Colonic mucosa (tissue), 4 donors: ENCODE measurements around the gene XRCC4. TPM values are rescaled to one million over a fixed set of nuclear protein-coding genes. Genes with fewer than 3 reads are reported as not detected.

Experiments
- DNase-seq: peaks from one replicate; pipeline ENCODE4 v3.0.0-alpha.2; 2020
- H3K27ac ChIP-seq: fragments of 200-600 bp; one replicate; pipeline ENCODE4 v1.8.0; 2021
- H3K27me3 ChIP-seq: fragments of 200-600 bp; one replicate; pipeline ENCODE4 v1.8.0; 2021
- H3K36me3 ChIP-seq: fragments of 200-600 bp; one replicate; pipeline ENCODE4 v1.8.0; 2021
- H3K4me1 ChIP-seq: fragments of 200-600 bp; one replicate; pipeline ENCODE4 v1.8.0; 2021; ENCODE audit warnings: mild to moderate bottlenecking
- H3K4me3 ChIP-seq: fragments of 200-600 bp; one replicate; pipeline ENCODE4 v1.8.0; 2021
- H3K9ac ChIP-seq, 2 donors: one replicate each; pipeline ENCODE4 v1.7.0; 2013; ENCODE audit warnings: control low read depth in 2 of 2, low read depth in 2 of 2, low read length in 2 of 2
- H3K9me3 ChIP-seq: fragments of 200-600 bp; one replicate; pipeline ENCODE4 v1.8.0; 2021
- CTCF ChIP-seq: fragments of 200-600 bp; IDR thresholded peaks from one replicate; pipeline ENCODE4 v1.8.0; 2022; ENCODE audit warnings: antibody characterized with exemption, mild to moderate bottlenecking
- intact Hi-C: fragments of 100-400 bp; cut with DNase I; formaldehyde crosslinking; loops from one replicate; pipeline ENCODE4 v1.14.1; 2022
- total RNA-seq, 2 donors: library from RNA; stranded (reverse); fragmentation: NEBNext Ultra II Directional in 1 of 2; extraction: Animal tissue kit (Norgen Biotek cat#: 25700) in 1 of 2; gene quantifications; one replicate each; pipeline ENCODE4 v1.2.1, GENCODE V29; 2021
- donor health status: healthy.
- donor health status: DM: no; HTN: no; CAD: no.
- donor health status: DM: no; HTN: no; CAD: no.

The XRCC4 gene
- total RNA-seq, 2 donors from 2014 or later: 5.7 to 8.7 TPM

GRCh38 chr5:83331842-83332241 lies 254.5 kb downstream of the XRCC4 start:
- no peak overlapping the region for H3K9ac ChIP-seq
- H3K36me3 ChIP-seq: no peaks in the 10 kb centered on the region
- no peak for DNase-seq
- H3K27ac ChIP-seq: no peak overlapping the region
- H3K4me3 ChIP-seq: no peak overlapping the region
- H3K9me3 ChIP-seq: no peaks in the 10 kb centered on the region
- H3K27me3 ChIP-seq: no peaks in the 10 kb centered on the region
- H3K4me1 ChIP-seq: no peaks in the 10 kb centered on the region
- no peak for TF ChIP-seq CTCF
- intact Hi-C loops: no loop called here

- no peak for TF ChIP-seq CTCF
- H3K4me3 ChIP-seq: no peak overlapping the region
- H3K9me3 ChIP-seq: no peaks in the 10 kb centered on the region
- no peak overlapping the region for H3K9ac ChIP-seq
- H3K4me1 ChIP-seq: no peaks in the 10 kb centered on the region
- H3K36me3 ChIP-seq: no peaks in the 10 kb centered on the region
- no peak for DNase-seq
- intact Hi-C loops: no loop called here
- H3K27me3 ChIP-seq: no peaks in the 10 kb centered on the region
- no peak overlapping the region for H3K27ac ChIP-seq
These were observed 260.2 kb downstream of the XRCC4 start for GRCh38 chr5:83337453-83338035.

GRCh38 chr5:83340511-83340918 lies 263.2 kb downstream of the XRCC4 start:
- Histone ChIP-seq H3K27me3 (no peaks in the 10 kb centered on the region), H3K4me3 (no peak overlapping the region), H3K4me1 (no peaks in the 10 kb centered on the region), H3K36me3 (no peaks in the 10 kb centered on the region), H3K27ac (no peak overlapping the region), H3K9me3 (no peaks in the 10 kb centered on the region), H3K9ac (no peak overlapping the region)
- no peak for TF ChIP-seq CTCF
- no peak for DNase-seq
- intact Hi-C loops: no loop called here

- no peaks in the 10 kb centered on the region for H3K27me3 ChIP-seq
- H3K4me1 ChIP-seq: no peaks in the 10 kb centered on the region
- no peaks in the 10 kb centered on the region for H3K36me3 ChIP-seq
- H3K27ac ChIP-seq: no peak overlapping the region
- no peak for DNase-seq
- no peak overlapping the region for H3K4me3 ChIP-seq
- H3K9ac ChIP-seq: no peak overlapping the region
- no peaks in the 10 kb centered on the region for H3K9me3 ChIP-seq
- intact Hi-C loops: no loop called here
- no peak for TF ChIP-seq CTCF
These were observed 264.5 kb downstream of the XRCC4 start for GRCh38 chr5:83341815-83342334.

- Histone ChIP-seq H3K4me3 (no peak overlapping the region), H3K9me3 (no peaks in the 10 kb centered on the region), H3K36me3 (no peaks in the 10 kb centered on the region), H3K27me3 (no peaks in the 10 kb centered on the region), H3K27ac (no peak overlapping the region), H3K9ac (no peak overlapping the region), H3K4me1 (no peaks in the 10 kb centered on the region)
- no peak for DNase-seq
- intact Hi-C loops: no loop called here
- no peak for TF ChIP-seq CTCF
These were observed 265.1 kb downstream of the XRCC4 start for GRCh38 chr5:83342465-83342864.
